GM11168 (cell line): Measurements from ENCODE around the gene WEE1.
"Not testable (repeated sequence)": the region's sequence is repeated elsewhere in the genome, so short reads cannot be mapped to it uniquely, and the experiment has no call there.

Source experiments
- in situ Hi-C: fragments of 300-500 bp; cut with MboI; formaldehyde crosslinking; loops from one replicate; pipeline ENCODE4 v1.12.0; 2022; ENCODE audit warnings: low sequenced_read_pairs; ENCODE audit not compliant: unreplicated experiment

WEE1 gene

DNA sequence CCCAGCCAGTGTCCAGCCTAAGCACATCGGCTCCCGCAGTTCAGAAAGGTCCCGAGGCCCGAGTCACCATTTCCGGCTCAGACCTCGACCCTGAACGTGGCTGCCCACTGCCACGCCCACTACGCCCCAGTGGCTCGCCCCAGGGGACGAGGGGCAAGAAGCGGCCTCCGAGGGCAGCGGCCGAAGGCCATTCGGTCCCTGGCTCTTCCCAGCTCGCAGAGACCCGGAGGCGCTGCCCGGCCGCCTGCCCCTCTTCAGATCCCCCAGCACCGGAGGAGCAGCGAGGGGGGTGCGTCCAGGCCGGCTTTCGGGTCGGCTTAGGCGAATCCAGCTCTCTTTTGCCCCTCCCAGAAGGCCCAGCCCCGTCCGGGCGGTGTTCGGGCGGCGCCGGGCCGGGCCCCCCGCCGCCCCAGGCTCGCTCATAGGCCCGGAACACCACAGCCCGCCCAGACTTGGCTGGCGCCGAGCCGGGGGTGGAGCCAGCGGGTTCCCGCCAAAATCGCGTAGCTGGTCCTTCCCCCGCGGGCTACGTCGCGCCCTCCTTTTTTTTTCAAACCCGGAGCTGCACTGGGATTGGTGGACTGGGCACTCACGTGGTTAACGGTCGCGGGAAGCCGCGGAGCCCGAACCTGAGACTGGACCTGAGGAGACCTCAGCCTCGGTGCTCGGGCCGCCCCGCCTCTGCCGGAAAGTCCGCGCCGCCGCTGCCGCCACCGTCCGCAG lies at the start of gene WEE1:
TSS of gene WEE1 (plus strand) at position 619 of the 723 bp plus-strand sequence. CDS start 264 bp downstream, outside the sequence.
- in situ Hi-C loops = no loop called here

DNA sequence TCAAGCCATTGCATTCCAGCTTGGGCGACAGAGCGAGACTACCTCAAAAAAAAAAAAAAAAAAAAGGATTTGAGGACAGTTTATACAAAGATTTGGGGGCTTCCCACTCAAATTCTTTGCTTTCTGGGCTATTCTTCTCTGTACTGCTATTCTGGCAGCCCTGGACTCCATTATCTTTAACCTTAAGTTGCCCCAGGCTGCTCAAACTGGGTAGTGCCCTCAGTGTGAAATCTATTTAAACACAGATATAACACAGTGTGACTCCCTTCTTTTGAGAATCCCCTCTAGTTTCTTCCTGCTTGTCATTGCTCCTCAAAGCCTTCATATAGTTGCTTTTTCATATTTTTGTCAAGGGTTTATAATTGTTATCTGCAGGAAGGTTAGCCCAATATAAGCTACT lies 49.5 kb upstream of the WEE1 start:
- in situ Hi-C loops = loop anchor here (5.0 kb wide), 1 partner anchor 88 kb away; no protein-coding TSS in a partner anchor

DNA sequence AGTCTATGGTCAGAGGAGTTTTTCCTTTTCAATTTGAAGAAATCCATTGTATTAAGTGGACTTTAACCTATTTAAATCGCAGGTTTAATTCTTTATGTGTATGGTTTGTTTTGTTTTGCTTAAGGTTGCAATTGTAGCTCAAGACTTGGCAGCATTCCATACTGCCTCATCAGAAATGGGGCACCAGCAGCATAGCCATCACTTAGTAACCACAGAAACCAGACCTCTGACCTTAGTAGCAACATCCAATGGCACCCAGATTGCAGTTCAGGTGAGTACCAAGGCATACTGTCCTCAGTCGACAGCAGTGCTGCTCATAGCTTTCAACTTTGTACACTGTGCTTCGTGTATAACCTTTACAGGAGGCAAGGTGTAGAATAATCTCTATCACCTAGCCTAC lies 48.4 kb upstream of the WEE1 start:
- in situ Hi-C loops = no loop called here

DNA sequence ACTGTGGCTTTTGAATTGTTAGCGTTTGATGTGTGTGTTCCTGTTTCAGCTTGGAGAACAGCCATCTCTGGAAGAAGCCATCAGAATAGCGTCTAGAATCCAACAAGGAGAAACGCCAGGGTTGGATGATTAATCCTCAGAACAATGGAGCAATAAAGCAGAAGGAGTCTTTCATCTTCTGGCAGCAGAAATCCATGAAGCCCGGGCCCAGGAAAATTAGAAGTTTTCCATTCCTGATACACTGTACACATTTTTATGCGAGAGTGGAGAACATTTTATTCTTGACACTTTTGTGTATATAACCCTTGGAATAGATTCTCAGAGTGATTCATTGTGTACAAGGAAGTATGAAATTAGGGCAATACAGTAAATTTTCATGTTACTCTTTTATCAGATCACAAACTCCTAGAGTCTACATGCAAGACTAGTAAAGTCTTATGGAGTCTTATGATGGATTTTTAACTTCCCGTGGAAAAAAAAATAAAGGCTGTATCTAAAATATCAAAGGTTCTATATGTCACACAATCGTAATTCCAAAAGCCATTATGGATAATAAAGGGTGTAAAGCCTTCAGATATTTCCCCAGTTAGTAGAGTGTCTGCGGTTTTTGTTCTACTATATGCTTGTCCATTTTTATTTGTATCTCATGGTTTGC lies 45.9 kb upstream of the WEE1 start:
- in situ Hi-C loops = no loop called here

DNA sequence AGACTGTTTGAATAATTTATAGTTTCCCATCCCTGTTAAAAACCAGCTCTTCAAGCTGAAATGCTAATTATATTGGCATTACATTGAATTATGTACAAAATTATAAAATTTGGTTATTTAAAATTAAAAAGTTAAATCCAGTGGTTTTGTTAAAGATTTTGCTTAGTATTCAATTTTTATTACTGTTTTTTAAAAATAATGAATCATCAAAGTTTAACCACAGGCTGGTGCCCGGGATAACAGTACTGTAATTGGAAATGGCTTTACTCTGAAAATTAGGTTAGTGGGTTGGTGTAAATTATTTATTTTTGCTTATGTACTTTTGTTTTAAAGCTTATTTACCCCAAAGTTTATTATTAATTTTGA lies 45.4 kb upstream of the WEE1 start:
- in situ Hi-C loops = no loop called here

DNA sequence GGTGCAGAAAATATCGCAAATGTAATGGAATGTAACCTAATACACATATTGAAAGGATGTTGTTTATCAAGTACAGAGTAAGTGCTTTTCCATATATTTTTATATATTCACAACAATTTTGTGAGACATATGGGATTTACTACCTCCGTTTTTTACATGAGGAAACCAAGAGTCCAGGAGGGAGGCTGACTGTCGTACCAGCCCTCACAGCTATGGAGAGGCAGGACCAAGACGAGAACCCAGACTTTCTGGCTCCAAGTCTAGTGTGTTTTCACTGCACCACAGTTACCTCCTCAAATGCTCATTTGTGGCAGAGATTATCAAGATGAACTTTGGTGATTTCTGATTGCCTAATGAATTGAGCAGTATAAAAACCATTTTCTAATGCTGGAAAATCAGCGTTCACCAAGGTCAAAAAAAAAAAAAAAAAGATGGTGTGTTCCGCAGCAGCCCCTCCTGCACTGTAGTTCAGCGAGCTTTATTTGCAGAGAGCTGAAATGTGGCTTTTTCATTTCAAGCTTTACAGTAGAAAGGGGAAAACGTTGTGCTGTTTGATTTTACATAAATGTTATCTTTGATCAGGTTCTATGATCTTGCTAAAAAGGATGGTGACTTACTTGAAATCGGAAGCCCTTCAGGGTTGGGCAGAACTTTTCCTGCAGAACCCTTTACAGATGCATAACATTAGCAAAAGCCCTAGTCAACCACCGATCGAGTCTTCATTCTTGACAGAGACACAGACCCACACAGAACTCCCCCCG lies 44.7 kb upstream of the WEE1 start:
- in situ Hi-C loops = no loop called here

DNA sequence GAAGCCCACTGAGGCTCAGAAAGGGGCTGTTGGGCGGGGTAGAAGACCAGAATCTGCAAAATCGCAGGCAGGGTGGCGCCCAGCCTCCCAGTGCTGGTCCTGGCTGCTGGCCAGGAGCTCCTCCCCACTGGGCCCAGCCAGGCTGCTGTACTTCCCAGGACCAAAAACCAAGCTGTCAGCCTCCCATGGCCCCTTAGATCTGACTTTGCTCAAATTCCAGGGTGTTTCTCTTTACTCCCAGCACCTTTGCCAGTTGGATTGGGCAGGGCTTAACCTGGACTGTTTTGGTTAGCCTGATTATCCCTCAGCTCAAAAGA lies 44.2 kb upstream of the WEE1 start:
- in situ Hi-C loops = no loop called here

DNA sequence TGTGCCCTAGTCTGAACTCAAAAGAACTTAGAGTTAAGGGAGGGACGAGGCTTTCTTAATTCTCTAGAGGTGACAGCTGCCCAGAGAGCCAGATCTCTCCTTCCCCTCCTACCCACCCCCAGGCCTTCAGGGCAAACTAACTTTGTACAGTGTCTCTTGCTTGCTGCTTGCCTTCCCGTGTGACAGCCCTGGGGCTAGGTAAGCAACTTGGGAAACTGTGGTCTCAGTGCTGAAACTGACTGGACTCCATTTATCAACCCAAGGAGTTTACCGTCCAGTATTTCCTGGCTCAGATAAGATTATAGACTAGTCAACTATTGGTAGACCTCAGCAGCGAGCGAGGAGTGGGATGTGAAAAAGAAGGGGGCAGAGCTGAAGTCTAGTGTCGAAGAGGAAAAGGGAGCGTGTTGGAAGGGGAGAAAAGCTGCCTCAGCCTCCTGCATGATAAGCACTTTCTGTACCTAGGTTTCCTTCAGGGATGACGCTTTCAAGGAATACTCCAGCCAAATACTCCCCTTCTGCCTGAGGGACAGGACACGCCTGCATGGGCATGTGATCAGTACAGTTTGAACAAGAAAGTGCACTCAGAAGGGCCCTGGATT lies 43.3 kb upstream of the WEE1 start:
- in situ Hi-C loops = no loop called here

DNA sequence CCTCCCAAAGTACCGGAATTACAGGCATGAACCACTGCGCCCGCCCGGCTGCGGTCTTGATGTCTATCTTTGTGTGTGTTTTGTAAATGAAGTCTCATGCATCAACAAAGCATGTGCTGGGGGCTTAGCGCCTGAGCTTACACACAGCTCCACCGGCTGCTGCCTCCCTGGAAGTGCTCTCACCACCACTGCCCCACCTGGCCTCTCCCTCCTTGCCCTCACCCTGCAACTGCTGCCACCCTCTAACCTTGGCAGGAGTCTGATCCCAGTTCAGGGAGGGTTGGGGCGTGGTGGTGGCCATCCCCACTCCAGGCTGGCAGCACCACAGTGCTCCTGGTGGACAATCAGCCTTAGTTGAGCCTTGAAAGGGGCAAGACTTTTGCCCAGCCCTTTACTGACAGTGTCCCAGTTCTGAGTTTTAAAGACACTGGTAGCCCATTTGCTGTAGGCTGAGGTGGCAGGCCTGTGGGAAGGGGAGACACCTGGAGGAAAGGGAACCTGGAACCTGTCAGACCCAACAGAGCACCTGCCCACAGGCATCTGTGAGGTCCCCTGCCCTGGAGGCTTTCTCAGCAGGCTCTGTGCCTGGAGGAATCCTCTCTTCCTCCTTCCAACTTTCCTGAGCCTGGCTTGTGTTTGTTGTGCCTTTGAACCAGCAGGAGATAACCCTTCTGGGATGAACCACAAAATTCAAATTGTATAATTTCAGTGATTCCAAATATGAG lies 42.4 kb upstream of the WEE1 start:
- in situ Hi-C loops = no loop called here

DNA sequence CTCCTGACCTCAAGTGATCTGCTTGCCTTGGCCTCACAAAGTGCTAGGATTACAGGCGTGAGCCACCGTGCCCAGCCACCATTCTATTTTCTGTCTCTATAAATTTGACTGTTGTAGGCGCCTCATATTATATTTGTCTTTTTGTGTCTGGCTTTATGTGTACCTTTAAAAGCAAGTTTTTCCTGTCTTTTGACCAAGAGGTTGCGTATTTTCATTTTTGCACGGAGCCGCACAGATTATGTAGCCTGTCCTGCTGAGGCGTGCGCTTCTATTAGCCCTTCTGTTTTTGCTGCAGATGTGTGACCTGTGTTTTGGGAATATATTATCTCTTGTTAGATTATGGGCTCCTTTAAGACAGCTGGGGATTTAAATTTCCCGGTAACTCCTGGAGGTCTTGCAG lies 40.4 kb upstream of the WEE1 start:
- in situ Hi-C loops = no loop called here

DNA sequence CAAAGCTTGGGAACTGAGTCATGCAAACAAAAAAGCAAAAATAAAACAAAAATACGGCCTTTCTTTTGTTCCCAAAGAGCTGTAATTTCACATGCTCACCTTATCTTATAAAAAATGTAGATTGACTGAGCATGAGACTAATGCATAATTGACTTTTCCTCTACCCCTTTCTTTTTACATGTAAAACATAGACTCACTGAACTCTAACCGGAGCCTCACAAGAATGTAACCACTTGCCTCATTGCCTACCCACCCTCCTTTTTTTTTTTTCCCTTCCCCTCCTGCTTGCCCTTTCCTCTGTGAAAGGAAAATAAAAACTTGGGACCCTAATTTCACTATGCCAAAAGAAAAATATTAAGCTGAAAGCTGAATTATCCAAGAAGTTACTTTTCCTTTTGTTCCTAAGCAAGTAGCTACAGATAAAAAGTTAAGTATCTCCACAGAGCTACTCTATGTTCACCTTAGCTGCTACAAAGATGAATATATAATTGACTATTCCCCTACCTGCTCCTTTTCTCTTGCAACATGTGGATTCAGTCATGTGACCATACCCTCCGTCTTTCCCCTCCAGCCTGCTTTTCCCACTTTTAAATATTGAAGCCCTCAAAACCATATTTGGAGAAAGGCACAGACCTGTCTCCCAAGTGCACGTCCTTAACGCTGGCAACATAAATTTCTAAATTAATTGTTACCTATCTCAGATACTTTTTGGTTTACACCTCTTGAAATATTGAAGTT lies 39.6 kb upstream of the WEE1 start:
- in situ Hi-C loops = no loop called here

DNA sequence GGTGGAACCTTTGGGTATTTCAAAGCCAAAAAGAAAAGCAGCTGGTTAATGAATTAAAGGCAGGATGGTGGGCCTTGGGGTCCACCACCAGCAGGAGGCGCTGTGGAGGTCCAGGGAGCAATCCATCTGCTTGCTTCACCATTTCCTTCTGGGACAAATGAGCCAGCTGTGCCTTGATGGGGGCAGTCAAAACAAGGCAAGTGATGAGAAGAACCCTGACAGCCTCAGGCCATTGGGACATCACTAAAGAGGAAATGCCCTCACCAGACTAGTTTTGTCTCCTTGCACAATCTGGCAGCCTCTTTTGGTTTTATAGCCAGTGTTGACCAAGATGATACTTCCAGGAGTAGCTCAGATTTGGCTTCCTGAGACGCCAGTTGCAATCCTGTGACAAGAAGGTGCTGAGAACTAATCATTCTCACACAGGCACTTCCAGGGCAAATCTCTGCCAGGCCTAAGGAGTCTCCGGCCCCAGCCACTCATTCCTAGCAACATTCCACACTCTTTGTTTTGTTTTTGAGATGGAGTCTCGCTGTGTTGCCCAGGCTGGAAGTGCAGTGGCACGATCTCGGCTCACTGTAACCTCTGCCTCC lies 38.2 kb upstream of the WEE1 start:
- in situ Hi-C loops = no loop called here

DNA sequence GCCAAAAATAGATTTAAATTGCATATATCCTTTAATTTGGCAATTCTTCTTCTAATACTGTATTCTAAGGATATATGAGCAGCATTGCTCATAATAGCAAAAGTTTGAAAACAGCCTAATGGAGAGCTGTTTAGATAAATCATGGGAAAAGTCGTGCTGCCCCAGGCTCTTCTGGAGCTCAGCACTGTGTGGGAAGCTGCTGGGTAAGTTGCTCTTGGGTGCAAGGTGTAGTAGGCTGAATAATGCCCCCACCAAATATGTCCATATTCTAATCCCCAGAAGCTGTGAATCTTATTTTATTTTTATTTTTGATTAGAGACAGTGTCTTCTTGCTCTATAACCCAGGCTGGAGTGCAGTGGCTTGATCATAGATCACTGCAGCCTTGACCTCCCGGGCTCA lies 34.9 kb upstream of the WEE1 start:
- in situ Hi-C loops = no loop called here

DNA sequence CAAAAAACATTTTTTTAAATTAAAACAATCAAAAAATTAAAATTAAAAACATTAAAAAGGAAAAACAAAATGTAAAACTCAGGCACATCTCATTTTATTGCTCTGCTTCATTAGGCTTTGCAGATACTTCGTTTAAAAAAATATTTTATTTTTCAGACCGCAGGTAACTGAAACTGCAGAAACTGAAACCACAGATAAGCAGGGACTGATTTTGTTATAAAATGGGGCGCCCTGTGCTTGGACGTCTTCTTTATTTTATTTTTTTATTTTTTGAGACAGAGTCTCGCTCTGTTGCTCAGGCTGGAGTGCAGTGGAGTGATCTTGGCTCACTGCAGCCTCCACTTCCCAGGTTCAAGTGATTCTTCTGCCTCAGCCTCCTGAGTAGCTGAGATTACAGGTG lies 24.3 kb upstream of the WEE1 start:
- in situ Hi-C loops = not testable (repeated sequence)

DNA sequence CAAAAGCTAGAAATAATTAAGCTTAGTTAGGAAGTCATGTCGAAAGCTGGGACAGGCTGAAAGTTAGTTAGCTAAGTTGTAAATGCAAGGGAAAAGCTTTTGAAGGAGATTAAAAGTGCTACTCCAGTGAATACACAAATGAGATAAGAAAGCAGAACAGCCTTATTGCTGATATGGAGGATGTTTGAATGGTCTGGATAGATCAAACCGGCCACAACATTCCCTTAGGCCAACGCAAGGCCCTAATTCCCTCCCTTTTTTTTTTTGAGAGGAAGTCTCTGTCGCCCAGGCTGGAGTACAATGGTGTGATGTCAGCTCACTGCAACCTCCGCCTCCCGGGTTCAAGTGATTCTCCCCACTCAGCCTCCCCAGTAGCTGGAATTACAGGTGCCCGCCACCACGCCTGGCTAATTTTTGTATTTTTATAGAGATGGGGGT lies 23.3 kb upstream of the WEE1 start:
- in situ Hi-C loops = no loop called here

DNA sequence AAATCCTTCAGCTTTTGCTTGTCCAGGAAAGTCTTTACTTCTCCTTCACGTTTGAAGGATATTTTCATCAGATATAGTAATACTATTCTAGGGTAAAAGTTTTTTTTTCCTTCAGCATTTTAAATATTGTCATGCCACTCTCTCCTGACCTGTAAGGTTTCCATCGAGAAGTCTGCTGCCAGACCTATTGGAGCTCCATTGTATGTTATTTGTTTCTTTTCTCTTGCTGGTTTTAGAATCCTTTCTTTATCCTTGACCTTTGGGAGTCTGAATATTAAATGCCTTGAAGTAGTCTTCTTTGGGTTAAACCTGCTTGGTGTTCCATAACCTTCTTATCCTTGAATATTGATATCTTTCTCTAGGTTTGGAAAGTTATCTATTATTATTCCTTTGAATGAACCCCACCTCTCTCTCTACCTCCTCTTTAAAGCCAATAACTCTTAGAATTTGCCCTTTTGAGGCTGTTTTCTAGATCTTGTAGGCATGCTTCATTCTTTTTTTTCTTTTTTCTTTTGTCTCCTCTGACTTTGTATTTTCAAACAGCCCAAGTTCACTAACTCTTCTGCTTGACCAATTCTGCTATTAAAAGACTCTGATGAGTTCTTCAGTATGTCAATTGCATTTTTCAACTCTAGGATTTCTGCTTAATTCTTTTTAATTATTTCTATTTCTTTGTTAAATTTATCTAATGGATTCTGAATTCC lies 12.0 kb upstream of the WEE1 start:
- in situ Hi-C loops = no loop called here

DNA sequence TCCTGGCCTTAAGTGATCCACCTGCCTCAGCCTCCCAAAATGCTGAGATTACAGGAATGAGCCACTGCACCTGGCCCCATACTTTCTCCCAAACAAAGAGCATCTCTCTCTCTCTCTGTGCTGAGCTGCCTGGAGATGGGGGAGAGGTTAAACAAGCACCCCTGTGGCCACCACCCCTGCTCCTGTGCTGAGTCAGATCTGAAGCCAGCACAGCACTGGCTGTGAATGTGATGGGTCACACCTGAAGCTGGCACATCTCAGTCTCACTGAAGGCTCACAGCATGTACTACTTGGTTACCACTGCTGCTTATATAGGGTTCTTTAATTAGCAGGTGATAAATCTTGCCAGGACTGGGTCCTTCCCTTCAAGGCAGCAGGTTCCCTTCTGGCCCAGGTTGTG lies 10.8 kb upstream of the WEE1 start:
- in situ Hi-C loops = no loop called here

DNA sequence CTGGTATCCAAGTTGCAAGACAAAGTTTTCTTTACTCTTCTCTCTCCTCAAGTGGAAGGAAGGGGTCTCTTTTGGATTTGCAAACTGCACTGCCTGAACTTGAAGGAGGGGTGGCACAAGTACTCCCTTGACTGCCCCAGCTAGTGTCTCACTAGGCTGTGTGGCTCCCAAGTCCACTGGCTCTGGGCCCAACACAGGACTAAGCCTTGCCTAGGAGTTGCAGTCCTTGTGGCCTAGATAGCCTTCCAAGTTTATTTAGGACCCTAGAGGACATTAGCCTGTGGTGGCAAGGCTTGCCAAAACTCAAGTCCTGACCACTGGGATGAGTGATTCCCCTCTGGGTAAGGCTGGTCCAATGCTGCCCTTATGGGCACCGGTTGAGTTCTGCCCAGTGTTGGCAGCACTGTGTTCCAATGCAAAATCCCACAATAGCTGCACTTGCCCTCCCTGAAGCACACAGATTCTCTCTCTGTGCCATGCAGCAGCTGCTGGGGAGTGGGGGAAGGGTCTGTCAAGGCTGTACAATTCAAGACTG lies 10.2 kb upstream of the WEE1 start:
- in situ Hi-C loops = no loop called here
